ENCODE measurements around the gene TRAPPC1. TPM values are rescaled to one million over a fixed set of nuclear protein-coding genes. Genes with fewer than 3 reads are reported as not detected.
"Not testable (repeated sequence)": the region's sequence is repeated elsewhere in the genome, so short reads cannot be mapped to it uniquely, and the experiment has no call there.

TRAPPC1 gene
- total RNA-seq, 1 experiment from 2014 or later = 224 TPM

DNA sequence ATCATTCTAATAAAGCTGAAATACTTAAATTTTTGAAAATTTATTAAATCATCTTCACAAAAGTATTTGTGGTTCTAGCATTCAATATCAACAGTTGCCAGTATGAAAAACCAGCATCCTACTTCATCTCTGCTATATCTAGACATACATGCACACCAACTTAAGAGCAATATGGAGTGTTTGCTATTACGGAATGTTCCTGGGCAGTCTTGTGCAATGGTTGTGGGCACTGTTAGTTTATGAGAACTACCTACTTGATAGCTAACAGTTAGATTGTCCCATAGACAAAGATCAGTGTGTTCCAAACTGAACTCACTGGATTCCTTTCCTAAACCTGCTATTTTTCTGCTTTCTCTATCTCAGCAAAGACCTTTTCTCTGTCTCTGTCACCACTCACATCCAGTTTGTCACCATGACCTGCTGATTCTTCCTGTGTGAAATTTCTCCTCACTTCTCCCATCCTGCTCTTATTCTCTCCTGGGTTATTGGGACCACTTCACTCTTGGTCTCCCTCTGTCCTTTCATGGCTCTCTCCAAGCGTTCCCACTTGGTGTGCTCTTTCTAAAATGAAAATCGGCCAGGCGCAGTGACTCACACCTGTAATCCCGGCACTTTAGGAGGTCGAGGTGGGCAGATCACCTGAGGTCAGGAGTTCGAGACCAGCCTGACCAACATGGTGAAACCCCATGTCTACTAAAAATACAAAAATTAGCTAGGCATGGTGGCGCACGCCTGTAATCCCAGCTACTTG, 27.9 kb upstream of the TRAPPC1 start:
- POLR2A ChIA-PET (ENCODE audit: unreplicated experiment) = interaction anchor here (0.6 kb wide), 1 partner anchor 293 kb away, joined by 3 read pairs; no protein-coding TSS in a partner anchor
- H2AFZ ChIP-seq = no peak overlapping the region
- intact Hi-C loops (cut with micrococcal nuclease; ENCODE audit: unreplicated experiment) = no loop called here
- H3F3A ChIP-seq (ENCODE audit: insufficient read depth, low read depth) = no peaks in the 10 kb centered on the region
- TF ChIP-seq, protein P1, sequence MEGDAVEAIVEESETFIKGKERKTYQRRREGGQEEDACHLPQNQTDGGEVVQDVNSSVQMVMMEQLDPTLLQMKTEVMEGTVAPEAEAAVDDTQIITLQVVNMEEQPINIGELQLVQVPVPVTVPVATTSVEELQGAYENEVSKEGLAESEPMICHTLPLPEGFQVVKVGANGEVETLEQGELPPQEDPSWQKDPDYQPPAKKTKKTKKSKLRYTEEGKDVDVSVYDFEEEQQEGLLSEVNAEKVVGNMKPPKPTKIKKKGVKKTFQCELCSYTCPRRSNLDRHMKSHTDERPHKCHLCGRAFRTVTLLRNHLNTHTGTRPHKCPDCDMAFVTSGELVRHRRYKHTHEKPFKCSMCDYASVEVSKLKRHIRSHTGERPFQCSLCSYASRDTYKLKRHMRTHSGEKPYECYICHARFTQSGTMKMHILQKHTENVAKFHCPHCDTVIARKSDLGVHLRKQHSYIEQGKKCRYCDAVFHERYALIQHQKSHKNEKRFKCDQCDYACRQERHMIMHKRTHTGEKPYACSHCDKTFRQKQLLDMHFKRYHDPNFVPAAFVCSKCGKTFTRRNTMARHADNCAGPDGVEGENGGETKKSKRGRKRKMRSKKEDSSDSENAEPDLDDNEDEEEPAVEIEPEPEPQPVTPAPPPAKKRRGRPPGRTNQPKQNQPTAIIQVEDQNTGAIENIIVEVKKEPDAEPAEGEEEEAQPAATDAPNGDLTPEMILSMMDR (conservative IDR thresholded peaks at IDR 0.05) = no peak
- TF ChIP-seq EZH2 (IDR thresholded peaks at IDR 0.05; ENCODE audit: low read depth) = no peak
- CTCF ChIA-PET = interaction anchor here (0.6 kb wide), 1 partner anchor 11 kb away, joined by 10 read pairs; no protein-coding TSS in a partner anchor
- no peak overlapping the region for H3K4me2 ChIP-seq
- H3K4me1 ChIP-seq (replicated peaks; ENCODE audit: insufficient read depth) = peaks cover 5% of the 10 kb centered on the region; the same call in 1 of the 2 replicates
- H3K27ac ChIP-seq = no peak overlapping the region
- DNase-seq = no peak
- no peaks in the 10 kb centered on the region for H3K9me2 ChIP-seq (ENCODE audit: insufficient read depth)
- no TSS peak for BruUV-seq (replicated peaks)
- H3K79me2 ChIP-seq (ENCODE audit: low read depth) = no peaks in the 10 kb centered on the region
- no peaks in the 10 kb centered on the region for H3K27me3 ChIP-seq (ENCODE audit: insufficient read depth, low read depth)
- H3K36me3 ChIP-seq (ENCODE audit: low read depth) = no peaks in the 10 kb centered on the region
- H3K4me3 ChIP-seq = no peak overlapping the region
- no peaks in the 10 kb centered on the region for H4K20me1 ChIP-seq (ENCODE audit: insufficient read depth)
- H3K9me3 ChIP-seq (ENCODE audit: insufficient read depth, low read depth) = no peaks in the 10 kb centered on the region

DNA sequence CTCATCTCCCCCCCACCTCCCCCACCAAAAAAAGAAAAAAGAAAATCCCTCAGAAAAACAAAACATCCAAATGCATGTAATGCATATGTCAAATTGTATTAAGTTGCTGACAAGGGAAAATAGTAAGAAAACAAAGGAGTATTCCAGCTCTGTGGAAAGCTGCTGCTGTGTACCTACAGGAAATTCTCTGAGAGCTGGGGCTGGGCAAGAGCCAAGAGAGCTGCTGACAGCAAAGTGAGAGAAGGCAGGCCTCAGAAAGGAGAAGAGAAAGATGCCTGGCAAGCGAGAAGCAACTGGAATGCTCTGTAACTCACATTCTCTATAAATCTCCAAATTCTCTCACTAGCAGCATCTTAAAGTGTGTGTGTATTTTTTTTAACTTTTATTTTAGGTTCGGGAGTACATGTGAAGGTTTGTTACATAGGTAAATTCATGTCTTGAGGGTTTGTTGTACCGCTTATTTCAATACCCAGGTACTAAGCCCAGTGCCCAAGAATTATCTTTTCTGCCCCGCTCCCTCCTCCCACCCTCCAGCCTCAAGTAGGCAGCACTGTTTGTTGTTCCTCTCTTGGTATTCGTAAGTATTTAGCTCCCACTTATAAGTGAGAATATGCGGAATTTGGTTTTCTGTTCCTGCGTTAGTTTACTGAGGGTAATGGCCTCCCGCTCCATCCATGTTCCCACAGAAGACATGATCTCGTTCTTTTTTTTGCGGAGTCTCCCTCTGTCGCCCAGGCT, 24.7 kb upstream of the TRAPPC1 start:
- Histone ChIP-seq H3K27ac (no peak overlapping the region), H3K4me2 (no peak overlapping the region), H3K4me3 (no peak overlapping the region), H3K79me2 (ENCODE audit: low read depth) (no peaks in the 10 kb centered on the region), H3K27me3 (ENCODE audit: insufficient read depth, low read depth) (no peaks in the 10 kb centered on the region), H3K9me3 (ENCODE audit: insufficient read depth, low read depth) (no peaks in the 10 kb centered on the region), H3K4me1 (replicated peaks; ENCODE audit: insufficient read depth) (peaks cover 5% of the 10 kb centered on the region; the same call in 1 of the 2 replicates), H3F3A (ENCODE audit: insufficient read depth, low read depth) (no peaks in the 10 kb centered on the region), H2AFZ (no peak overlapping the region), H4K20me1 (ENCODE audit: insufficient read depth) (no peaks in the 10 kb centered on the region), H3K36me3 (ENCODE audit: low read depth) (no peaks in the 10 kb centered on the region), H3K9me2 (ENCODE audit: insufficient read depth) (no peaks in the 10 kb centered on the region)
- intact Hi-C loops (cut with micrococcal nuclease; ENCODE audit: unreplicated experiment) = no loop called here
- BruUV-seq (replicated peaks) = no TSS peak
- DNase-seq = no peak
- ChIA-PET POLR2A (ENCODE audit: unreplicated experiment) (no interaction called here), CTCF (no interaction called here)
- TF ChIP-seq, protein P1 (conservative IDR thresholded peaks at IDR 0.05) = no peak
- TF ChIP-seq EZH2 (IDR thresholded peaks at IDR 0.05; ENCODE audit: low read depth) = no peak

DNA sequence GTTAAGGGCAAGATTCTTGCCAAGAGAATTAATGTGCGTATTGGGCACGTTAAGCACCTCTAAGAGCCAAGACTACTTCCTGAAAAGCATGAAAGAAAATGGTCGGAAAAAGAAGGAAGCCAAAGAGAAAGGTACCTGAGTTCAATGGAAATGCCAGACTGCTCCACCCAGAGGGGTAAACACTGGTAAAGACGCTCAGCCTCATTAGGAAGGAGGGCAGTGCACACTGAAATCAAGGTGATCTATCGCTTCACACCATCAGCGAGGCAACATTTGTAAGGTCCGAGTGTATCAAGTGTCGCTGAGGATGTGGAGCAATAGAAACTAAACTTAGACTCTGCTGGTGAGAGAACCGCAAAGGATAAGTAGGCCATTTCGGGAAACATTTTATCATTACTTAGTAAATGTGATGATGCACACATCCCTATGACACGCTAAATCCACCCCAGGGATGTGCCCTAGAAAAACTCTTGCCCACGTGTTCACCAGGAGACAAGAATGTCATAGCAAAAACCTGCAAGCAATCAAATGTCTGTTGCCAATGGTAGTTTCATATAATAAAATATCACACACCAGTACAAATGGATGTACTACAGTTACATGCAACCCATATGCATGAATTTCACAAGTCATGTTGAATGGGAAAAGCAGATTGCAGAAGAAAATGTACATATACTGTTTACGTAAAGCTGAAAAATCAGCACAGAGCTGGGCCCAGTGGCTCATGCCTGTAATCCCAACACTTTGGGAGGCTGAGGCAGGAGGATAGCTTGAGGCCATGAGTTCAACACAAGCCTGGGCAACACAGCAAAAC, 23.9 kb upstream of the TRAPPC1 start:
- no peak overlapping the region for H2AFZ ChIP-seq
- no peak for TF ChIP-seq EZH2 (IDR thresholded peaks at IDR 0.05; ENCODE audit: low read depth)
- TF ChIP-seq, protein P1 (conservative IDR thresholded peaks at IDR 0.05) = no peak
- DNase-seq = no peak
- POLR2A ChIA-PET (ENCODE audit: unreplicated experiment) = interaction anchor here (0.6 kb wide), 1 partner anchor 72 kb away, joined by 4 read pairs; no protein-coding TSS in a partner anchor
- no peaks in the 10 kb centered on the region for H4K20me1 ChIP-seq (ENCODE audit: insufficient read depth)
- intact Hi-C loops (cut with micrococcal nuclease; ENCODE audit: unreplicated experiment) = no loop called here
- H3K9me3 ChIP-seq (ENCODE audit: insufficient read depth, low read depth) = no peaks in the 10 kb centered on the region
- no peaks in the 10 kb centered on the region for H3K9me2 ChIP-seq (ENCODE audit: insufficient read depth)
- H3K27me3 ChIP-seq (ENCODE audit: insufficient read depth, low read depth) = no peaks in the 10 kb centered on the region
- CTCF ChIA-PET = no interaction called here
- no peaks in the 10 kb centered on the region for H3K79me2 ChIP-seq (ENCODE audit: low read depth)
- H3K36me3 ChIP-seq (ENCODE audit: low read depth) = no peaks in the 10 kb centered on the region
- BruUV-seq (replicated peaks) = no TSS peak
- H3K4me2 ChIP-seq = no peak overlapping the region
- no peak overlapping the region for H3K4me3 ChIP-seq
- no peak overlapping the region for H3K27ac ChIP-seq
- no peaks in the 10 kb centered on the region for H3F3A ChIP-seq (ENCODE audit: insufficient read depth, low read depth)
- H3K4me1 ChIP-seq (replicated peaks; ENCODE audit: insufficient read depth) = peaks cover 5% of the 10 kb centered on the region; the same call in 1 of the 2 replicates

DNA sequence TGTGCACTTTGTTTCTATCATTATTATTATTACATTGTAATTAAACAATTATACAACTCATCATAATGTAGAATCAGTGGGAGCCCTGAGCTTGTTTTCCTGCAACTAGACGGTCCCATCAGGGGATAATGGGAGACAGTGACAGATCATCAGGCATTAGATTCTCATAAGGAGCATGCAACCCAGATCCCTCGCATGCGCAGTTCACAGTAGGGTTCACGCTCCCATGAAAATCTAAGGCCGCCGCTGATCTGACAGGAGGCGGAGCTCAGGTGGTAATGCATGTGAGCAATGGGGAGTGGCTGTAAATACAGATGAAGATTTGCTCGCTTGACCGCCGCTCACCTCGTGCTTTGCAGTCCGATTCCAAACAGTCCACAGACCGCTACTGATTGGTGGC, 21.5 kb upstream of the TRAPPC1 start:
- intact Hi-C loops (cut with micrococcal nuclease; ENCODE audit: unreplicated experiment); H2AFZ ChIP-seq; H3K27ac ChIP-seq; H3K36me3 ChIP-seq (ENCODE audit: low read depth); H3K9me2 ChIP-seq (ENCODE audit: insufficient read depth); H3K27me3 ChIP-seq (ENCODE audit: insufficient read depth, low read depth); H3K4me3 ChIP-seq; H3K79me2 ChIP-seq (ENCODE audit: low read depth); BruUV-seq (replicated peaks); H4K20me1 ChIP-seq (ENCODE audit: insufficient read depth); POLR2A ChIA-PET (ENCODE audit: unreplicated experiment); H3K9me3 ChIP-seq (ENCODE audit: insufficient read depth, low read depth); DNase-seq; H3F3A ChIP-seq (ENCODE audit: insufficient read depth, low read depth); H3K4me2 ChIP-seq; CTCF ChIA-PET; H3K4me1 ChIP-seq (replicated peaks; ENCODE audit: insufficient read depth): not testable (repeated sequence)
